Motor neuron (in vitro differentiated cells): ENCODE measurements around the gene PHF2. TPM values are rescaled to one million over a fixed set of nuclear protein-coding genes. Genes with fewer than 3 reads are reported as not detected.

ENCODE experiments used
- ATAC-seq, 8 experiments: fragments of 200-7000 bp; cut with Tn5 transposase; replicated peaks in 6 of 8; 2 replicates each; pipeline ENCODE4 v1.8.0; 2021; ENCODE audit warnings: mild to moderate bottlenecking in 8 of 8, moderate library complexity in 8 of 8
- H3K27ac ChIP-seq, 2 donors: fragments of 250-450 bp; sonication (Bioruptor Pico); 2 replicates each; pipeline ENCODE4 v1.9.0; 2021; ENCODE audit warnings: antibody characterized with exemption in 2 of 2, mild to moderate bottlenecking in 2 of 2, moderate library complexity in 1 of 2
- H3K4me1 ChIP-seq, 2 donors: fragments of 250-450 bp; sonication (Bioruptor Pico); replicated peaks in 1 of 2; 2 replicates each; pipeline ENCODE4 v1.6.1; 2021; ENCODE audit warnings: antibody characterized with exemption in 2 of 2, mild to moderate bottlenecking in 2 of 2, moderate library complexity in 1 of 2
- H3K4me3 ChIP-seq, 5 donors: fragments of 250-450 bp; sonication (Bioruptor Pico); 2 replicates each; pipeline ENCODE4 v1.9.0; 2021; ENCODE audit warnings: antibody characterized with exemption in 5 of 5, mild to moderate bottlenecking in 5 of 5, moderate library complexity in 4 of 5
- WGBS, 10 experiments: fragments of 450-650 bp; shearing (Covaris generic); methylation state at CpG; one replicate each; pipeline ENCODE4 v1.0.0; 2022; 5-methylcytosine and 5-hydroxymethylcytosine counted together
- in situ Hi-C, 9 experiments: fragments of 400-800 bp; cut with MboI; loops; one replicate each; pipeline ENCODE4 v1.15.0; 2021; ENCODE audit warnings: low sequenced_read_pairs in 9 of 9, low pct_unique_long_range_greater_than_20kb in 2 of 9; ENCODE audit not compliant: unreplicated experiment in 9 of 9
- total RNA-seq, 8 experiments: library from RNA; unstranded; fragments of 300-600 nt; gene quantifications; 2 replicates each; pipeline versions ENCODE4 v1.2.3 to v1.2.4, GENCODE V29; 2022

The PHF2 gene
- total RNA-seq, 8 experiments from 2014 or later: 11.5 to 29.9 (median 26.6) TPM

DNA sequence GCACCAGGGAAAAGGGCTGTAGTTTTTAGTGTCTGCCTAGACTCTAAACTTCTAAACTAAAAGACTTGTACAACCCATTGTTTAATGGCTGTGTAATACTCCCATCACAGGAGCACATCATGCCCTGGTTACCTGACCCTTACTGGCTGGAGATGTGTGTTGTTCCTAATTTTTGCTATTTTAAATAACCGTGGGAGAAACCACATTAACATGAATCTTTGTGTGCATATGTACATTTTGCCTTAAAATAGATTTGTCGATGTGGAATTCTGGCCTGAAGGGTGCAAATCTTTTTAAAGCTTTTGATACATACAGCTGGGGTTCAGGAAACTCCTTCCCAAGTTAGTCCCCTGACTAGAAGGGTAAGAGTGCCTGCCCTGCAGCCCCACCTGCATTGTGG lies 39.7 kb downstream of the PHF2 start:
- 0 to 73% (median 58%) methylated on average over 1 to 2 of the region's 2 CpGs; no CpG with 5 or more reads in 4 of the 10 experiments for WGBS, 10 experiments
- Histone ChIP-seq H3K4me1 (peaks cover 3 to 13% of the 10 kb centered on the region in 2 donors), H3K4me3 (no peak overlapping the region), H3K27ac (no peak overlapping the region)
- in situ Hi-C loops: no loop called here
- ATAC-seq: peak in 3 of 8 experiments; percentile 71 to 88 (median 83)

- Histone ChIP-seq H3K4me3 (no peak overlapping the region), H3K4me1 (peaks cover 3 to 13% of the 10 kb centered on the region in 2 donors), H3K27ac (no peak overlapping the region)
- 23 to 91% (median 50%) methylated on average over 3 to 5 of the region's 6 CpGs; no CpG with 5 or more reads in 5 of the 10 experiments for WGBS, 10 experiments
- peak in 1 of 8 experiments; percentile 6 for ATAC-seq
- in situ Hi-C loops: no loop called here
These were observed 40.9 kb downstream of the PHF2 start for GRCh38 chr9:93617273-93617672.

DNA sequence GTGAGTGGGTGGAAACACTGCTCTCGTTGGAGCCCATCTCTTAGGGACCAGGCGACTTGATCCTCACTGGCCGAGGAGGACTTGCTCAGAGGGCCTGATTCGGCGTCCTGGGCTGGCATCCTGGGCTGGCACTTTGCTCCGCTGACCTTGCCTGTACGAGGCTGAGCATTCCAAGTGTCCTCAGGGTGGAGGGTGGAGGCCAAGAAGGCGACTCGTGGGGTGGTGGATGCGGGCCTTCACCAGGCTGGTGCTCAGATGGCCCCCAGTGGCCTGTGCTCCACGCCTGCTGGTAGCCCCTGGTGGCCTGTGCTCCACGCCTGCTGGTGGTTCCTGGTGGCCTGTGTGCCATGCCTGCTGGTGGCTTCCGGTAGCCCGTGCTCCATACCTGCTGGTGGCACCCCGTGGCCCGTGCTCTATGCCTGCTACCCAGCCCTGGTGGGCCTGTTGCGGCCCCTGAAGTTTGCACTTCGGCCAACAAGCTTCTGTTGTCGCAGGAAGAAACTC lies 42.9 kb downstream of the PHF2 start:
- WGBS, 10 experiments: 72 to 100% (median 95%) methylated on average over 1 to 4 of the region's 19 CpGs; no CpG with 5 or more reads in 6 of the 10 experiments
- Histone ChIP-seq H3K27ac (no peak overlapping the region), H3K4me3 (no peak overlapping the region), H3K4me1 (peaks cover 3 to 13% of the 10 kb centered on the region in 2 donors)
- in situ Hi-C loops: no loop called here
- no peak for ATAC-seq

- Histone ChIP-seq H3K4me3 (no peak overlapping the region), H3K4me1 (peaks cover 3 to 13% of the 10 kb centered on the region in 2 donors), H3K27ac (no peak overlapping the region)
- WGBS, 10 experiments: 62 to 100% (median 70%) methylated on average over 1 to 2 of the region's 8 CpGs; no CpG with 5 or more reads in 7 of the 10 experiments
- peak in 3 of 8 experiments; percentile 19 to 58 (median 24) for ATAC-seq
- in situ Hi-C loops: no loop called here
These were observed 43.7 kb downstream of the PHF2 start for GRCh38 chr9:93620041-93620506.

DNA sequence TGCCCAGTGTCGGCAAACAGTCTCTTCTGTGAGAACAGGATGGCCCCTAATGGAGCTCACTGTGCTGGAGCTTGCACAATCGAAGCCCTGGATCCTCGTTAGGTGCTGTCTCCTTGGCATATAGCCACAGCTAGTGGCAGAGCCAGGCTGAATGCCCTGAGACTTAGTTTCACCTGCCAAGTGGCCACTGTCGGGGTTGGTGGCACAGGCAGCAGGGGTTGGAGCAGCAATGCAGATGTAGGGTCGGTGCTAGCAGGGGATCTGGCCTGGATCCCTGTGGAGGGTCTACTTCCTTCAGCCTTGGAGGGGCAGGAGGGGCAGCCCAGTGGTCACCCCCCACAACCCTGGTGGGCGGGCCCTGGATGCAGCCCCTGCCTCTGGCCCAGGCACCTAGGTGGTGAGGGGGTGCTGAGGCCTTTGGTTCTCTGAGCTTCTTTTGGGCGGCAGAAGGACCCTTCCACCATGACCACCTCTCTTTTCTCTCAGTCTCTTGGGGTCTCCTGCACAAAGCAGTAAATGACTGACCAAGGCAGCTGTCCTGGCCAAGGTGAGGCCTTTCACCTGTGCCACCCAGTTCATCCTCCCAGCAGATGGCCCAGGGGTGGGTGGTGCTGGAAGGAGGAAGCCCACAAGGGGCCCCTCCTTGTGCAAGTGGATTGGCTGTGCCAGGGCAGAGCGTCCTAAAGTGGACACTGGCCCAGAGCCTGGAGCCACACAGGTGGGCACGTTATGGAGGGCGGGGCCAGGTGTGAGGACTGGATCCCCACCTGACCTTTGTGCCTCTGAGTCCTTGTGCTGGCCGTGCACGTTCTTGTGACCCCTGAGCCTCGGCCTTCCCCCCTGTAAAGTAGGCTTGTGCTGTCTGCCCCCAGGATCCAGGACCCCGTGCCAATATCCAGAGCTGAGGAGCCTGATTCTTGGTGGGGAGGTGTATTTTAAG lies 44.8 kb downstream of the PHF2 start:
- Histone ChIP-seq H3K4me3 (no peak overlapping the region), H3K4me1 (peaks cover 3 to 13% of the 10 kb centered on the region in 2 donors), H3K27ac (no peak overlapping the region)
- ATAC-seq: no peak
- WGBS, 10 experiments: 51 to 100% (median 80%) methylated on average over 1 to 7 of the region's 14 CpGs
- in situ Hi-C loops: no loop called here

DNA sequence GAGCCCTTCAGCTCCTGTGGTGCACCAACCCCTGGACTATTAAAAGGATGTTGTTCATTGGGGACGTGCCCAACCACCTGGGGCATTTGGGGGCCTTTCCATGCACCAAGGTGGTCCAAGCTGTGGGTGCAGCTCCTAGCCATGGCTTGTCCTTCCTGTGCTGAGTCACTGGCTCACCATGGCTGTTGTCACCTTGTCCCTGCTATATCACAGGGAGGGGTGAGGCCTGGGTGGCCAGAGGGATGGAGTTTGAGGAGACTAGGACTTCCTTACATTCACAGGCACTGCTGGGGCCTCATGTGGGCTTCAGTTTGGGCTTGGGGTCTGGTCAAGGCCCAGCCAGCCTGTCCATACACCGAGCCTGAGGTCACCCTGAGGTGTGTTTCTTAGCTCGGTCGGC lies 45.5 kb downstream of the PHF2 start:
- Histone ChIP-seq H3K4me3 (no peak overlapping the region), H3K27ac (no peak overlapping the region), H3K4me1 (peaks cover 3 to 10% of the 10 kb centered on the region in 2 donors)
- in situ Hi-C loops: no loop called here
- WGBS, 10 experiments: 85 to 100% (median 100%) methylated on average over 1 to 3 of the region's 4 CpGs; no CpG with 5 or more reads in 7 of the 10 experiments
- no peak for ATAC-seq

- Histone ChIP-seq H3K4me1 (peaks cover 0 to 3% of the 10 kb centered on the region in 2 donors), H3K4me3 (no peak overlapping the region), H3K27ac (no peak overlapping the region)
- no peak for ATAC-seq
- in situ Hi-C loops: no loop called here
- 80% methylated on average over 1 of the region's 2 CpGs; no CpG with 5 or more reads in 9 of the 10 experiments for WGBS, 10 experiments
These were observed 46.3 kb downstream of the PHF2 start for GRCh38 chr9:93622691-93623090.

DNA sequence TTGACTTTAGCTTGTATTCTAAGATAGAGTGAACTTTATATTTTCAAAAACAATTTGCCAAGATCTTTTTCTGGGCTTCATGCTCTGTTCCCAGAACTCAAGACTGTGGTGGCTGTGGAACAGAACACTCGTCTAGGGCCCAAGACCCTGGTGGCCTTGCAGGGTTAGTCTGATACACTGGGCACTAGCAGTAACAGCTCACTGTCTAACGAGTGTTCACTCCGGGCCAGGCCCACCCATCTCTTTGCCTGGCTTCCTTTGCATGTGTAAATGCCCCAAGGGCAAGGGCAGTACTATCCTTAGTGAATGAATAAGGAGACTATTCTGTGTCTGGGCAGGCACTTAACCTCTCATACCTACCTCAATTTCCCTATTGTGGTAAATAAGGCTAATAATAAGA lies 47.4 kb downstream of the PHF2 start:
- peak in 3 of 8 experiments; percentile 64 to 84 (median 75) for ATAC-seq
- in situ Hi-C loops: no loop called here
- Histone ChIP-seq H3K4me1 (no peaks in the 10 kb centered on the region), H3K27ac (no peak overlapping the region), H3K4me3 (no peak overlapping the region)
- WGBS, 10 experiments: 20 to 100% (median 83%) methylated on average over 1 to 3 of the region's 3 CpGs; no CpG with 5 or more reads in 3 of the 10 experiments

- Histone ChIP-seq H3K4me1 (no peaks in the 10 kb centered on the region), H3K4me3 (no peak overlapping the region), H3K27ac (no peak overlapping the region)
- no peak for ATAC-seq
- WGBS, 10 experiments: 71 to 100% (median 94%) methylated on average over 1 to 6 of the region's 6 CpGs
- in situ Hi-C loops: no loop called here
These were observed 48.0 kb downstream of the PHF2 start for GRCh38 chr9:93624431-93624834.

DNA sequence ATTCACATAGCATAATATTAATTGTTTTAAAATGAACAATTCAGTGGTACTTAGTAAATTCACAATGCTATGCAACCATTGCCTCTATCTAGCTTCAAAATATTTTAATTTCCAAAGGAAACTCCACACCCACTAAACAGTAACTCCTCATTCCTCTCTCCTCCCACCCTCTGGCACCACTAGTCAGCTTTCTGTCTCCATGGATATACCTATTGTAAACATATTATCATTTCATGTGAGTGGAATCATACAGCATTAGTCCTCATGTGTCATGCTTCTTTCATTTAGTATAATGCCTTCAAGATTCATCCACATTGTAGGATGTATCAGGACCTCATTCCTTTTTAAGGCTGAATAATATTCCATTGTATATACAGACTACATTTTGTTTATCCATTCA lies 48.6 kb downstream of the PHF2 start:
- H3K4me1 ChIP-seq: no peaks in the 10 kb centered on the region
- ATAC-seq: peak in 2 of 8 experiments; percentile 60 to 71
- H3K27ac ChIP-seq: no peak overlapping the region
- H3K4me3 ChIP-seq: no peak overlapping the region
- in situ Hi-C loops: no loop called here

GRCh38 chr9:93629920-93630319 lies 53.5 kb downstream of the PHF2 start:
- Histone ChIP-seq H3K4me1 (no peaks in the 10 kb centered on the region), H3K4me3 (no peak overlapping the region), H3K27ac (no peak overlapping the region)
- 80 to 81% methylated on average over 2 to 8 of the region's 11 CpGs; no CpG with 5 or more reads in 8 of the 10 experiments for WGBS, 10 experiments
- ATAC-seq: no peak
- in situ Hi-C loops: no loop called here

DNA sequence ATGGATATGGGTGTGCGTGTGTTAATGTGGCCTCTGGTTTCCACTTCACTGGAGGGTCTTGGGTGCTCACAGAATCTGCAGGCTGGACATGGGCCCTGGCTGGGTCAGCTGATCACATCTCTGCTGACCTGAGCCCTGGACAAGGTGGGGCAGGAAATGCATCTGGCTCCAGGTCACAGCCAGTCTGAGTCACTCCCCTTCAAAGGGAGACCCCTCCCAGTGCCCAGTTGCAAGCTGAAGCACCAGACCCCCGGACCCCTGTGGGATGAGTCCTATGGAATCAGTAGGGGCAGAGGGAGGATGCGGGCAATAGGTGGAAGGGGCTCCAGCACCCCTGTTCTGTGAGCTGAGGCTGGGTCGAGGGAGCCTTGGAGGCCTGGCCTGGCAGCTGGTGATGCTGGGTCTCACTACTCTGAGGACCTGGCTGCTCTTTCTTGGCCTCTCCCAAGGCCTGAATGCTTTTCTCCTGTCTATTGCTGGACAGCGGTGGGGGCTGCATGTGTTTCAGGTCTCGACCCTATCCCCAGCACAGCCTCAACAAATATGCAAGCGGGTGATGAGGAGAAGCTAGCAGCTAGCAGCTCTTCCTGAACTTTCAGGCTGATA lies 54.5 kb downstream of the PHF2 start:
- no peak for ATAC-seq
- in situ Hi-C loops: no loop called here
- no peaks in the 10 kb centered on the region for H3K4me1 ChIP-seq
- WGBS, 10 experiments: 50 to 90% (median 80%) methylated on average over 1 to 4 of the region's 7 CpGs; no CpG with 5 or more reads in 5 of the 10 experiments
- no peak overlapping the region for H3K4me3 ChIP-seq
- no peak overlapping the region for H3K27ac ChIP-seq
